Fibroblast of the aortic adventitia (primary cell): ENCODE data around the gene VPS35L. TPM values are rescaled to one million over a fixed set of nuclear protein-coding genes. Genes with fewer than 3 reads are reported as not detected.

ENCODE experiments used
- DNase-seq: peaks from one replicate; pipeline ENCODE4 v3.0.0-alpha.2; 2010; ENCODE audit warnings: low read depth
- H3K4me3 ChIP-seq: 2 replicates; pipeline ENCODE4 v1.5.1; 2011; ENCODE audit warnings: low read depth, mild to moderate bottlenecking, control low read depth, low read length, moderate library complexity
- CTCF ChIP-seq: IDR thresholded peaks from 2 replicates; pipeline ENCODE4 v1.5.1; 2011; ENCODE audit warnings: mild to moderate bottlenecking, low read length, control low read depth, inconsistent platforms; ENCODE audit not compliant: insufficient read depth
- total RNA-seq: library from RNA; depleted of rRNA; stranded (reverse); fragments of >200 nt; gene quantifications from 2 replicates; pipeline ENCODE4 v1.2.3, GENCODE V29; 2012; ENCODE audit warnings: low replicate concordance

The VPS35L gene
- total RNA-seq, 1 donor: 67.7 TPM

DNA sequence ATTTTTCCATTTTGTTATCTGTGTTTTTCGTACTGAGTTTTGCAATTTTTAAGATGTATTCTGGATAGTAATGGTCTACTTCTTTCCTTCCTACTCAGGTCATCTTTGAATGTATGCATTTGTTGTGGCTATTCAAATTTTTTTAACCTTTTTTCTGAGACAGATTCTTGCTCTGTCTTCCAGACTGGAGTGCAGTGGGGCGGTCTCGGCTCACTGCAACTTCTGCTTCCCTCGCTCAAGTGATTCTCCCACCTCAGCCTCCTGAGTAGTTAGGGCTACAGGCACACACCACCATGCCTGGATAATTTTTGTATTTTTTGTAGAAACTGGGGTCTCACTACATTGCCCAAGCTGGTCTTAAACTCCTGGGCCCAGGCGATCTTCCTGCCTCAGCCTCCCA, 33.6 kb downstream of the VPS35L start:
- no peak for TF ChIP-seq CTCF
- no peak for DNase-seq
- H3K4me3 ChIP-seq: no peak overlapping the region

GRCh38 chr16:19589771-19590302, 34.3 kb downstream of the VPS35L start:
- H3K4me3 ChIP-seq: no peak overlapping the region
- TF ChIP-seq CTCF: no peak
- peak; percentile 87 for DNase-seq

DNA sequence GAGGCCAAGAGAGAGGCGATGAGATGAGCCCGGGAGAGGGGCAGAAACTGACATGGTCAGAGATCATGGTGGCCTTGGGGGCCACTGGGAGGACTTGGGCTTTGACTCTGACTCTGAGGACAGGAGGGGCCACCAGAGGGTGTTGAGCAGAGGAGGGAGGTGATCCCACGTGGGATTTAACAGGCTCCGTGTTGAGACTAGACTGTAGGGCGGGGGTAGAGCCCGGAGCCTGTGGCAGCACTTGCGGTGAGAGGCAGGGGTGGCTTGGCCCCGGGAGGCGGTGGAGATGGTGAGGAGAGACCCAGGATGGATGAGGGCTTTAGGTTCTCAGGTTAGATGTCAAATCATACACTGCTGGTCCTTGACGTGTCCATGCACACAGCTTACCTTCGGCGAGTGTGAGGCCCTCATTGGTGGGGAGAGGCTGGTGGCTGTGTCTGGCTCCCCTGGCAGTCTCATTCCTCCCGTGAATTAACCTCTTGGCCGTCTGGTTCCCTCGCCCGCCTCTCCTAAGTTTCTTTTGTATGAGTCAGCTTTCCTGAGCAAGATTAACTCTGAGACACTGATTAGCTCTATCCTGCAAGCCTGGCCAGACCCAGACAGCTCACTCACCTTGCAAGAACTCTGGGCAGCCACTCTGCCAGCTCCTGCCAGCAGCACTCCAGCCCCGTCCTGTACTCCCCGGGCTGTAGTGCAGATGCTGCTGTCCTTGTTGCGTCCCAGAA, 39.7 kb downstream of the VPS35L start:
- no peak overlapping the region for H3K4me3 ChIP-seq
- TF ChIP-seq CTCF: no peak
- peak; percentile 94 for DNase-seq

DNA sequence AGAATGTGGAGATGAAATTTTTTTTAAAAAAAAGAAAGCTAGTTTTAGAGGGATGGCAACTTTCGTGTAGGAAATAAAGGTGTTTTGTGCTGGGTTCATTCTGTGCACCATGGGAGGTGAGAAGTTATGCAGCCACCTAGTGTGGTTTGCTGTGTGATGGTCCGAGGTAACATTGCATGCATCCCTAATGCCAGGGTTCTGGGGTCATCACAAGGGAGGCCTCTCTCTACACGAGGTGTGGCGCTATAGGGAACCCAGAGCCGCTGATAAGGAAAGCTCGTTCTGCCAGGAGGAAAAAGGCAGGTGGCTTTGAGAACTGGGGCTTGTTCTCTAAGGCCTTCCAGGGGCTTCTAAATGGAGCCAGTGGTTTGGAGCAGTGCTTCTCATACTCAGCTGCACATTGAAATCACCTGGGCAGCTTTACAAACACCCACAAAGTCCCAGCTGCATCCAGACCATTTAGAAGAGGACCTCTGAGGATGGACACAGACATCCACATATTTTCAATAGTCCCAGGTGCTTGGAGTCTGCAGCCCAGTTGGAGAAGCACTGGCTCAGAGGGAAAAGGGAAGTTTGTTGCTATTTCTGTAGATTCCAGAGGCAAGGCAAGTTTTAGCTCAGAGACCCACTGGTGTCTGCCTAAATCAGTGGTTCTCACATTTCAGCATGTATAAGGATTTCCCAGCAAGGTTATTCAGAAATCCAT, 43.5 kb downstream of the VPS35L start:
- DNase-seq: no peak
- no peak for TF ChIP-seq CTCF
- no peak overlapping the region for H3K4me3 ChIP-seq

GRCh38 chr16:19599968-19600716, 44.6 kb downstream of the VPS35L start:
- TF ChIP-seq CTCF: no peak
- DNase-seq: no peak

DNA sequence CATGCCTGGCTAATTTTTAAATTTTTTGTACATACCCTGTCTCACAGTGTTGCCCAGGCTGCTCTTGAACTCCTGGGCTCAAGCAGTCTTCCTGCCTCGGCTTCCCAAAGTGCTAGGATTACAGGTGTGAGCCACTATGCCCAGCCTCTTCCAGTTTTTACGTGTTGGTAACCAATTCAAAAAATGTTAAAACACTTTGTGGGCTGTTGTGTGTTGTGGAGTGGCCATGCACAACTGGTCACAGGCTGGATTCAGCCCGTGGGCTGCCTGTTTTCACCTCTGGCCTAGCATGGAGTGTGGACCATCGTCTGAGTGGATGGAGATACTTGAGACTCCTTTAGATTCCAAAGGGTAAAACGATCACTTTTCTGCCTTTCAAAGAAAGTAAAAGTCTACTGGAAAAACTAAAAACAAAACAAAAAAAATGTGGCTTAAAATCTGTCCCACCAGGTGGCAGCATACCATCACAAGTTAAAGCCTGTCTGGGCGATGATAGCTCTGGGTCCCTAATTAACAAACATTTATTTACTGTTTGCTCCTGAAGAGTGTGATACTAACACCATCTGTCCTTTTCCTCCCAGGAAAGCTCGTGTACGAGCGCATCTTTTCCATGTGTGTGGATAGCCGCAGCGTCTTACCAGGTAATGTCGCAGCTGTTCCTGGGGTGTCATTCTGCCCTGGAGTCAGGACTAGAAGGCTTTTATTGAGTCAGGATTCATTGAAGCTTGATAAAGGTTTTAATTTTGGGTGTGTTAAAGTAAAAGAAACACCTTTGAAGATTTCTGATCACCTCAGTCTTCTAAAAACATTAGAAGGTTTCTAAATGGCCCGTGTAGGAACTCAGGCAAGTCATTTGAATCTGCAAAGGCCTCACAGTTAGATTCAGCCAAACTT, 45.8 kb downstream of the VPS35L start:
- no peak overlapping the region for H3K4me3 ChIP-seq
- DNase-seq: peak; percentile 72
- peak; percentile 59 for TF ChIP-seq CTCF

More at GRCh38 chr16:19599968-19600716, 44.6 kb downstream of the VPS35L start:
- H3K4me3 ChIP-seq: no peak overlapping the region
